ENCODE data around the gene IL1R2. TPM values are rescaled to one million over a fixed set of nuclear protein-coding genes. Genes with fewer than 3 reads are reported as not detected.
A peak's percentile ranks its signal among the peaks of the same experiment; 100 is the strongest.

Gene IL1R2
- total and polyA plus RNA-seq, 2 of the 13 experiments (the other 11 are each of a cell fraction or from before 2014, with no cell fraction given), result 3.6 to 7.3 TPM

- TF ChIP-seq TERF1 (CRISPR knock-in tag; IDR thresholded peaks at IDR 0.05) (no peak), ZNF503 (CRISPR knock-in tag; IDR thresholded peaks at IDR 0.05) (peak; percentile 99), ZNF354B (CRISPR knock-in tag; IDR thresholded peaks at IDR 0.05) (no peak), SALL2 (CRISPR knock-in tag; IDR thresholded peaks at IDR 0.05) (peak; percentile 60; the same call in 1 of the 2 replicates), ZNF543 (CRISPR knock-in tag; IDR thresholded peaks at IDR 0.05) (peak; percentile 83; the same call in 1 of the 2 replicates), ZSCAN30 (CRISPR knock-in tag; IDR thresholded peaks at IDR 0.05) (peak; percentile 74; the same call in 1 of the 2 replicates), E2F1 (CRISPR knock-in tag; IDR thresholded peaks at IDR 0.05) (no peak), ELF4 (CRISPR knock-in tag; IDR thresholded peaks at IDR 0.05; ENCODE audit: borderline replicate concordance) (peak; percentile 78; the same call in 1 of the 2 replicates), TAF15 (IDR thresholded peaks at IDR 0.05; ENCODE audit: low read depth, low read length, poor library complexity, severe bottlenecking) (no peak), PAF1 (CRISPR knock-in tag; IDR thresholded peaks at IDR 0.05) (no peak), AFF4 (CRISPR knock-in tag; IDR thresholded peaks at IDR 0.05) (peak; percentile 56; the same call in 1 of the 2 replicates), ZBTB4 (CRISPR knock-in tag; IDR thresholded peaks at IDR 0.05; ENCODE audit: borderline replicate concordance) (peak; percentile 90), ZNF136 (CRISPR knock-in tag; IDR thresholded peaks at IDR 0.05; ENCODE audit: low read depth) (peak; percentile 93; the same call in 1 of the 2 replicates), MAFG (CRISPR knock-in tag; IDR thresholded peaks at IDR 0.05) (no peak), HNF4A (CRISPR knock-in tag; IDR thresholded peaks at IDR 0.05) (peak; percentile 95)
Measured at GRCh38 chr2:102057502-102058292, 65.9 kb downstream of the IL1R2 start (continued).
